ENCODE results near the gene DPH6.
"Not testable (repeated sequence)": the region's sequence is repeated elsewhere in the genome, so short reads cannot be mapped to it uniquely, and the experiment has no call there.

Gene DPH6

GRCh38 chr15:35485411-35485810 lies 60.6 kb downstream of the DPH6 start:
- no peak for DNase-seq (ENCODE audit: low read depth)

- DNase-seq (ENCODE audit: low read depth), result no peak
Observed at GRCh38 chr15:35484231-35484945, 61.6 kb downstream of the DPH6 start.

- no peak for DNase-seq (ENCODE audit: low read depth)
Observed at GRCh38 chr15:35481992-35482391, 64.0 kb downstream of the DPH6 start.

- no peak for DNase-seq (ENCODE audit: low read depth)
Observed at GRCh38 chr15:35481064-35481463, 64.9 kb downstream of the DPH6 start.

GRCh38 chr15:35479423-35479822 lies 66.5 kb downstream of the DPH6 start:
- DNase-seq (ENCODE audit: low read depth), result no peak

GRCh38 chr15:35477312-35478262 lies 68.4 kb downstream of the DPH6 start:
- no peak for DNase-seq (ENCODE audit: low read depth)

GRCh38 chr15:35471024-35471423 lies 74.9 kb downstream of the DPH6 start:
- no peak for DNase-seq (ENCODE audit: low read depth)

GRCh38 chr15:35470441-35470840 lies 75.5 kb downstream of the DPH6 start:
- no peak for DNase-seq (ENCODE audit: low read depth)

- DNase-seq (ENCODE audit: low read depth), result no peak
Observed at GRCh38 chr15:35466476-35466875, 79.5 kb downstream of the DPH6 start.

GRCh38 chr15:35465783-35466182 lies 80.2 kb downstream of the DPH6 start:
- no peak for DNase-seq (ENCODE audit: low read depth)

- no peak for DNase-seq (ENCODE audit: low read depth)
Observed at GRCh38 chr15:35460616-35461015, 85.3 kb downstream of the DPH6 start.

- DNase-seq (ENCODE audit: low read depth), result no peak
Observed at GRCh38 chr15:35458176-35458856, 87.6 kb downstream of the DPH6 start.

GRCh38 chr15:35455201-35455600 lies 90.8 kb downstream of the DPH6 start:
- DNase-seq (ENCODE audit: low read depth), result no peak

GRCh38 chr15:35450492-35450891 lies 95.5 kb downstream of the DPH6 start:
- no peak for DNase-seq (ENCODE audit: low read depth)

- DNase-seq (ENCODE audit: low read depth), result no peak
Observed at GRCh38 chr15:35448294-35448693, 97.7 kb downstream of the DPH6 start.

GRCh38 chr15:35445891-35446290 lies 100.1 kb downstream of the DPH6 start:
- DNase-seq (ENCODE audit: low read depth), result no peak

GRCh38 chr15:35444557-35445204 lies 101.3 kb downstream of the DPH6 start:
- DNase-seq (ENCODE audit: low read depth), result no peak

GRCh38 chr15:35443376-35443775 lies 102.6 kb downstream of the DPH6 start:
- DNase-seq (ENCODE audit: low read depth), result no peak

- no peak for DNase-seq (ENCODE audit: low read depth)
Observed at GRCh38 chr15:35442742-35443141, 103.2 kb downstream of the DPH6 start.

GRCh38 chr15:35441279-35441678 lies 104.7 kb downstream of the DPH6 start:
- DNase-seq (ENCODE audit: low read depth), result not testable (repeated sequence)

- no peak for DNase-seq (ENCODE audit: low read depth)
Observed at GRCh38 chr15:35440265-35440664, 105.7 kb downstream of the DPH6 start.

- DNase-seq (ENCODE audit: low read depth), result no peak
Observed at GRCh38 chr15:35439291-35439690, 106.7 kb downstream of the DPH6 start.
